SU-DHL-6 (cell line): Measurements from ENCODE around the gene CCDC169.

Source experiments
- EZH2phosphoT487 ChIP-seq: fragments of 200-600 bp; sonication (generic), shearing (Covaris generic); conservative IDR thresholded peaks from 2 replicates; pipeline ENCODE4 v1.6.1; 2018; ENCODE audit warnings: mild to moderate bottlenecking, antibody characterized with exemption, low read length, moderate library complexity, mixed read lengths
- TF ChIP-seq, protein P1 (sequence below): fragments of 200-600 bp; sonication (generic); IDR thresholded peaks from one replicate; pipeline ENCODE4 v1.5.1; 2017; ENCODE audit warnings: antibody characterized with exemption, mild to moderate bottlenecking, low read length, moderate library complexity; ENCODE audit not compliant: insufficient read depth, poor library complexity, severe bottlenecking

GRCh38 chr13:36193151-36193855 is 104.3 kb downstream of the CCDC169 start:
- TF ChIP-seq, protein P1, sequence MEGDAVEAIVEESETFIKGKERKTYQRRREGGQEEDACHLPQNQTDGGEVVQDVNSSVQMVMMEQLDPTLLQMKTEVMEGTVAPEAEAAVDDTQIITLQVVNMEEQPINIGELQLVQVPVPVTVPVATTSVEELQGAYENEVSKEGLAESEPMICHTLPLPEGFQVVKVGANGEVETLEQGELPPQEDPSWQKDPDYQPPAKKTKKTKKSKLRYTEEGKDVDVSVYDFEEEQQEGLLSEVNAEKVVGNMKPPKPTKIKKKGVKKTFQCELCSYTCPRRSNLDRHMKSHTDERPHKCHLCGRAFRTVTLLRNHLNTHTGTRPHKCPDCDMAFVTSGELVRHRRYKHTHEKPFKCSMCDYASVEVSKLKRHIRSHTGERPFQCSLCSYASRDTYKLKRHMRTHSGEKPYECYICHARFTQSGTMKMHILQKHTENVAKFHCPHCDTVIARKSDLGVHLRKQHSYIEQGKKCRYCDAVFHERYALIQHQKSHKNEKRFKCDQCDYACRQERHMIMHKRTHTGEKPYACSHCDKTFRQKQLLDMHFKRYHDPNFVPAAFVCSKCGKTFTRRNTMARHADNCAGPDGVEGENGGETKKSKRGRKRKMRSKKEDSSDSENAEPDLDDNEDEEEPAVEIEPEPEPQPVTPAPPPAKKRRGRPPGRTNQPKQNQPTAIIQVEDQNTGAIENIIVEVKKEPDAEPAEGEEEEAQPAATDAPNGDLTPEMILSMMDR = no peak
- TF ChIP-seq EZH2phosphoT487 = no peak
